ENCODE measurements around the gene FAM98C. TPM values are rescaled to one million over a fixed set of nuclear protein-coding genes. Genes with fewer than 3 reads are reported as not detected.

Gene FAM98C
- total and polyA plus RNA-seq, 2 experiments from 2014 or later = 13.8 to 27.3 TPM

DNA sequence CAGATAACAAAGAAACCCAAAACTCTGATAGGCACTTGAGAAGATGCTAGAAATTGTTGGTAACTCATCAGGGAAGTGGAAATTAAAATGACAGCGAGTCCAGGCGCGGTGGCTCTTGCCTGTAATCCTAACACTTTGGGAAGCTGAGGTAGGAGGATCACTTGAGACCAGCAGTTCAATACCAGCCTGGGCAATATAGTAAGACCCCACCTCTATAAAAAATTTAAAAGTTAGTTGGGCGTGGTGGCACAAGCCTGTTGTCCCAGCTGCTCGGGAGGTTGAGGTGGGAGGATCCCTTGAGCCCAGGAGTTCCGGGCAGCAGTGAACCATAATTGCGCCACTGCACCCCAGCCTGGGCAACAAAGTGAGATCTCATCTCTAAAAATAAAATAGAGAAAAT lies 28.0 kb downstream of the FAM98C start:
- Histone ChIP-seq H3K27ac (no peak overlapping the region), H3K79me2 (ENCODE audit: insufficient read depth) (no peaks in the 10 kb centered on the region), H3K4me3 (no peak overlapping the region), H3K9me2 (ENCODE audit: insufficient read depth) (no peaks in the 10 kb centered on the region), H2AFZ (no peak overlapping the region), H3F3A (ENCODE audit: insufficient read depth) (no peaks in the 10 kb centered on the region), H3K36me3 (ENCODE audit: low read depth) (no peaks in the 10 kb centered on the region), H3K4me1 (ENCODE audit: insufficient read depth) (no peaks in the 10 kb centered on the region), H3K9me3 (ENCODE audit: low read depth) (no peaks in the 10 kb centered on the region), H3K9ac (no peak overlapping the region), H4K20me1 (ENCODE audit: insufficient read depth) (no peaks in the 10 kb centered on the region), H3K4me2 (ENCODE audit: unreplicated experiment) (no peak overlapping the region), H3K27me3 (replicated peaks; ENCODE audit: insufficient read depth) (peaks cover 41% of the 10 kb centered on the region)
- no peak for DNase-seq
- no peak for TF ChIP-seq EZH2 (IDR thresholded peaks at IDR 0.05; ENCODE audit: insufficient read depth, poor library complexity, severe bottlenecking)
- no peak for TF ChIP-seq EZH2phosphoT487 (IDR thresholded peaks at IDR 0.05; ENCODE audit: insufficient read depth, low read depth)
- in situ Hi-C loops (cut with MboI) = no loop called here
- WGBS, 2 experiments (ENCODE audit: low coverage in 1 of 2, low lambda C conversion rate in 2 of 2, missing lambda C conversion rate in 2 of 2) = 62 to 68% methylated on average over 7 of the region's 7 CpGs

DNA sequence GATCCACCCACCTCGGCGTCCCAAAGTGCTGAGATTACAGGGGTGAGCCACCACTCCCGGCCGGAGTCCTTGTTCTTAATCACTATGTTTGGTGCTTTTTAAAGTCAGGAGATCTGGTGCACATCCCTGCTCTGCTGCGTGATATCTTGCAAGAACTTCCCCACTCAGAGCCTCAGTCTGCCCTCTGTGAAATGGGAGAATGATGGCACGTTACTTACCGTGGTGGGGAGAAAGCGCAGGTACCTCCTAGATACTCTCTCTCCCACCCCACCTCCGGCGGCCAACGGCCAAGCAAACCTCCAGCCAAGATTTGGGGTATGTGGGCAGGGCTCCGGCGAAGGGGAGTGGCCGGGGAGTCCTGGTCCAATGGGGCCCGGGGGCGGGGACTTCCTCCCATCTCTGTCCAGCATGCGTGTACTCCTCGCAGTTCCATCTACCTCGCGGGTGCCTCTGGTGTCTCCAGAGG lies 30.4 kb downstream of the FAM98C start, which contains the start of gene RYR1:
Gene RYR1, plus strand, starts transcription at position 424 of the 466 bp plus-strand sequence. CDS start 139 bp downstream, outside the sequence.
- in situ Hi-C loops (cut with MboI) = no loop called here

DNA sequence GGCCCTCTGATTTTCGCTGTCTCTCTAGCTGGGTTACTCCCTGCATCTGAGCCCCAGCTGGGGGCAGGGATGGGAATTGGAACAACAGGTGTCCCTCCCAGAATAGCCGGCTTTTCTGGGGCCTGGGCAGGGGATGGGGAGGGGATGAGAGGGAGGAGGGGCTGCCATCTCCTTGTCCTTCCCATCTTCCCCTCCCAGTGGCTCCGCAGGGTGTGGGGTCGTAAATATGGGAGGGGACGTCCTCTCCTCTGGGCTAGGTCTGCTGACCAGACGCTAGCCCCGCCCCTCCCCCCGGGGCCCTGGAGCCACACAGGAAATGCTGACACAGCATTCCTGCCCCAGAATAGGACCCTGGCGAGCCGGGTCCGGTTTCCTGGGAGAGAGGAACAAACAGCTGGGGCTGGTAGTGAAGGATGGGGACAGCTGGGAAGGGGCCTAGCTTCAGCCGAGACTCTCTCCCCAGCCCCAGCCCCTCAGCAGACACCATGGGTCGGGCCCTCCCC lies 31.7 kb downstream of the FAM98C start:
- WGBS, 2 experiments (ENCODE audit: low coverage in 1 of 2, low lambda C conversion rate in 2 of 2, missing lambda C conversion rate in 2 of 2) = 10 to 13% methylated on average over 6 to 13 of the region's 13 CpGs
- TF ChIP-seq EZH2phosphoT487 (IDR thresholded peaks at IDR 0.05; ENCODE audit: insufficient read depth, low read depth) = no peak
- TF ChIP-seq EZH2 (IDR thresholded peaks at IDR 0.05; ENCODE audit: insufficient read depth, poor library complexity, severe bottlenecking) = no peak
- no peak for DNase-seq
- H3K4me2 ChIP-seq (ENCODE audit: unreplicated experiment) = no peak overlapping the region
- no peaks in the 10 kb centered on the region for H3K9me2 ChIP-seq (ENCODE audit: insufficient read depth)
- peaks cover 33% of the 10 kb centered on the region for H3K27me3 ChIP-seq (replicated peaks; ENCODE audit: insufficient read depth)
- H3K4me1 ChIP-seq (ENCODE audit: insufficient read depth) = no peaks in the 10 kb centered on the region
- H3K4me3 ChIP-seq = no peak overlapping the region
- H2AFZ ChIP-seq = no peak overlapping the region
- no peaks in the 10 kb centered on the region for H3F3A ChIP-seq (ENCODE audit: insufficient read depth)
- H3K9me3 ChIP-seq (ENCODE audit: low read depth) = no peaks in the 10 kb centered on the region
- H3K79me2 ChIP-seq (ENCODE audit: insufficient read depth) = no peaks in the 10 kb centered on the region
- in situ Hi-C loops (cut with MboI) = no loop called here
- H4K20me1 ChIP-seq (ENCODE audit: insufficient read depth) = no peaks in the 10 kb centered on the region
- no peak overlapping the region for H3K9ac ChIP-seq
- no peaks in the 10 kb centered on the region for H3K36me3 ChIP-seq (ENCODE audit: low read depth)
- H3K27ac ChIP-seq = no peak overlapping the region

More for the DNA sequence above, 30.4 kb downstream of the FAM98C start, which contains the start of gene RYR1:
- DNase-seq = peak; percentile 58
- Histone ChIP-seq H3K4me3 (no peak within 1 kb of the TSS), H3F3A (ENCODE audit: insufficient read depth) (no peaks in the 10 kb centered on the region), H3K27me3 (replicated peaks; ENCODE audit: insufficient read depth) (peaks cover 38% of the 10 kb centered on the region), H2AFZ (no peak within 1 kb of the TSS), H3K27ac (no peak within 1 kb of the TSS), H3K79me2 (ENCODE audit: insufficient read depth) (no peaks in the 10 kb centered on the region), H3K9me3 (ENCODE audit: low read depth) (no peaks in the 10 kb centered on the region), H3K36me3 (ENCODE audit: low read depth) (no peaks in the 10 kb centered on the region), H3K9me2 (ENCODE audit: insufficient read depth) (no peaks in the 10 kb centered on the region), H4K20me1 (ENCODE audit: insufficient read depth) (no peaks in the 10 kb centered on the region), H3K4me2 (ENCODE audit: unreplicated experiment) (no peak within 1 kb of the TSS), H3K9ac (no peak within 1 kb of the TSS), H3K4me1 (ENCODE audit: insufficient read depth) (no peaks in the 10 kb centered on the region)
- WGBS, 2 experiments (ENCODE audit: low coverage in 1 of 2, low lambda C conversion rate in 2 of 2, missing lambda C conversion rate in 2 of 2) = 10 to 16% methylated on average over 16 to 20 of the region's 20 CpGs
- TF ChIP-seq EZH2 (IDR thresholded peaks at IDR 0.05; ENCODE audit: insufficient read depth, poor library complexity, severe bottlenecking) (no peak), EZH2phosphoT487 (IDR thresholded peaks at IDR 0.05; ENCODE audit: insufficient read depth, low read depth) (no peak)

DNA sequence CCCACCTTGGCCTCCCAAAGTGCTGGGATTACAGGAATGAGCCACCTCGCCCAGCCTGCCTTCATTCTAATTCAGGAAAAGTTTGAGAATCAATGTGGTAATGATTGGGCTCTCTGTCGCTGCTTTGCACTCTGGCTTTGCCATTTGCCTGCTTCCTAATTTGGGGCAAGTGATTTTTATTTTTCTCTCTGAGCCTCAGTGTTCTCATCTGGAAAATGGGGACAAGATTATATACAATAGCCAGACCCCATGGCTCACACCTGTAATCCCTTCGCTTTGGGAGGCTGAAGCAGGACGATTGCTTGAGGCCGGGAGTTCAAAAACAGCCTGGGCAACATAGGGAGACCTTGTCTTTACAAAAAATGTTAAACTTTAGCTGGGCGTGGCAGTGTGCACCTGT lies 34.4 kb downstream of the FAM98C start:
- Histone ChIP-seq H3K9me2 (ENCODE audit: insufficient read depth) (no peaks in the 10 kb centered on the region), H3K9me3 (ENCODE audit: low read depth) (no peaks in the 10 kb centered on the region), H3K27ac (no peak overlapping the region), H3F3A (ENCODE audit: insufficient read depth) (no peaks in the 10 kb centered on the region), H3K36me3 (ENCODE audit: low read depth) (no peaks in the 10 kb centered on the region), H3K4me3 (no peak overlapping the region), H3K27me3 (replicated peaks; ENCODE audit: insufficient read depth) (peaks cover 15% of the 10 kb centered on the region; the same call in 1 of the 2 replicates), H3K4me1 (ENCODE audit: insufficient read depth) (no peaks in the 10 kb centered on the region), H4K20me1 (ENCODE audit: insufficient read depth) (no peaks in the 10 kb centered on the region), H3K79me2 (ENCODE audit: insufficient read depth) (no peaks in the 10 kb centered on the region), H3K4me2 (ENCODE audit: unreplicated experiment) (no peak overlapping the region), H2AFZ (no peak overlapping the region), H3K9ac (no peak overlapping the region)
- no peak for TF ChIP-seq EZH2phosphoT487 (IDR thresholded peaks at IDR 0.05; ENCODE audit: insufficient read depth, low read depth)
- no peak for TF ChIP-seq EZH2 (IDR thresholded peaks at IDR 0.05; ENCODE audit: insufficient read depth, poor library complexity, severe bottlenecking)
- no peak for DNase-seq
- in situ Hi-C loops (cut with MboI) = no loop called here
- 65 to 66% methylated on average over 6 of the region's 6 CpGs for WGBS, 2 experiments (ENCODE audit: low coverage in 1 of 2, low lambda C conversion rate in 2 of 2, missing lambda C conversion rate in 2 of 2)

All from GM23248 (cell line).